ENCODE data around the gene CALB2. TPM values are rescaled to one million over a fixed set of nuclear protein-coding genes. Genes with fewer than 3 reads are reported as not detected.

Gene CALB2
- total RNA-seq, 1 donor from 2014 or later = 1.6 TPM

DNA sequence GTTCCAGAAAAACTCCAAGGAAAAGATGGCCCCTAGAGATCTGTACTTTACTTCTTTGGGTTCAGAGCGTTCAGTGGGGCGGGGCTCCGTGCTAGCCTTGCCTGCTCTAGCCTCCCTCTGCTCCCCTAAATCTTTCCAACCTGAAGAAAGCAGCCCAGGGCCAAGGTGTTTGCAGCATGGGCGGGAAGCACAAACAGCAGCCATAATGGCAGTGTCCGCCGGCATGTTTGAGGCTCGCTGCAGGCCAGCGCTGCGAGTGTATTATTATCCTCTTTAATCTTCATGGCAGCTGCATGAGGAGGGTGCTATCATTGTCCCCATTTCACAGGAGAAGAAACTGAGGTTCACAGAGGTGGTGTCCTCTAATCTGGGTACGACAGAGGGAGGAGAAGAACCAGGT is 10.4 kb downstream of the CALB2 start:
- H3K4me1 ChIP-seq = no peaks in the 10 kb centered on the region
- no peaks in the 10 kb centered on the region for H3K36me3 ChIP-seq
- no peak overlapping the region for H3K27ac ChIP-seq
- H3K9me3 ChIP-seq = no peaks in the 10 kb centered on the region
- ATAC-seq (no peak), DNase-seq (no peak)
- peaks cover 7% of the 10 kb centered on the region for H3K27me3 ChIP-seq (ENCODE audit: low read depth)
- no peak overlapping the region for H3K4me3 ChIP-seq
- intact Hi-C loops (cut with DNase I) = no loop called here
- TF ChIP-seq, protein P1, sequence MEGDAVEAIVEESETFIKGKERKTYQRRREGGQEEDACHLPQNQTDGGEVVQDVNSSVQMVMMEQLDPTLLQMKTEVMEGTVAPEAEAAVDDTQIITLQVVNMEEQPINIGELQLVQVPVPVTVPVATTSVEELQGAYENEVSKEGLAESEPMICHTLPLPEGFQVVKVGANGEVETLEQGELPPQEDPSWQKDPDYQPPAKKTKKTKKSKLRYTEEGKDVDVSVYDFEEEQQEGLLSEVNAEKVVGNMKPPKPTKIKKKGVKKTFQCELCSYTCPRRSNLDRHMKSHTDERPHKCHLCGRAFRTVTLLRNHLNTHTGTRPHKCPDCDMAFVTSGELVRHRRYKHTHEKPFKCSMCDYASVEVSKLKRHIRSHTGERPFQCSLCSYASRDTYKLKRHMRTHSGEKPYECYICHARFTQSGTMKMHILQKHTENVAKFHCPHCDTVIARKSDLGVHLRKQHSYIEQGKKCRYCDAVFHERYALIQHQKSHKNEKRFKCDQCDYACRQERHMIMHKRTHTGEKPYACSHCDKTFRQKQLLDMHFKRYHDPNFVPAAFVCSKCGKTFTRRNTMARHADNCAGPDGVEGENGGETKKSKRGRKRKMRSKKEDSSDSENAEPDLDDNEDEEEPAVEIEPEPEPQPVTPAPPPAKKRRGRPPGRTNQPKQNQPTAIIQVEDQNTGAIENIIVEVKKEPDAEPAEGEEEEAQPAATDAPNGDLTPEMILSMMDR (IDR thresholded peaks at IDR 0.05) = no peak

DNA sequence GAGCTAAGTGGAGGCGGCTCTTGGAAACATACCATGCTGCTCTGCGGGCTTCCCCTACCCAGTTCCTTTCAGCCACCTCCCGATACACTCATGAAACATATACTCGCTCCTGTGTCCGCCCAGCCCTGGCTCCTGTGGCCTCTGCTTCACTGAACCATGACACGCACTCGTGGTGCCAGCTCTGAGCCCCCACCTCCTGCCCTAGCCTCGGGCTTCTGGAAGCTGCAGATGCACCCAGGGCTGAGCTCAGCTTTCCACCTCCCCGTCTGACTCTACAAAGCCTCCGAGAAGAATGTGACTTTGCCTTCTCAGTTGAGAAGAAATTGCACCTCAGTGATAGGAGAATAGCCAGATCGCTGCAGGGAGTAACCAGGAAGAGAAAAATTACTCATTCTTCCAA is 11.0 kb downstream of the CALB2 start:
- Histone ChIP-seq H3K4me1 (no peaks in the 10 kb centered on the region), H3K4me3 (no peak overlapping the region), H3K9me3 (no peaks in the 10 kb centered on the region), H3K27ac (no peak overlapping the region), H3K36me3 (no peaks in the 10 kb centered on the region), H3K27me3 (ENCODE audit: low read depth) (peaks cover 7% of the 10 kb centered on the region)
- DNase-seq (no peak), ATAC-seq (no peak)
- TF ChIP-seq, protein P1 (IDR thresholded peaks at IDR 0.05) = no peak
- intact Hi-C loops (cut with DNase I) = no loop called here

DNA sequence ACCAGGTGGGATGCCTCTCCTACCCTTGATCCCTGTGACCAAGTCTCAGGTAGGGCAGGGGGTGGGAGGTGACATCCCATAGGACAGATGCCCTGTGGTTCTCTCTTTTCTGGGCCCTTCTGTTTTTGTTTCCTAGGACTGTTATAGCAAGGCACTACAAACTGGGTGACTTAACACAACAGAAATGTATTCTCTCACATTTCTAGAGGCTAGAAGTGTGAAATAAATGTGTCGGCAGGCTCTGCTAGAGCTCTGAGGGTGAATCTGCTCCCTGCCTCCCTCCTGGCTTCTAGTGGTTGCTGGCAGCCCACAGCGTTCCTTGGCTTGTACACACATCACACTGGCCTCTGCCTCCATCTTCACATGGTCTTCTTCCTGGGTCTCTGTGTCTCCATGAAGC is 12.7 kb downstream of the CALB2 start:
- intact Hi-C loops (cut with DNase I) = no loop called here
- no peak overlapping the region for H3K27ac ChIP-seq

DNA sequence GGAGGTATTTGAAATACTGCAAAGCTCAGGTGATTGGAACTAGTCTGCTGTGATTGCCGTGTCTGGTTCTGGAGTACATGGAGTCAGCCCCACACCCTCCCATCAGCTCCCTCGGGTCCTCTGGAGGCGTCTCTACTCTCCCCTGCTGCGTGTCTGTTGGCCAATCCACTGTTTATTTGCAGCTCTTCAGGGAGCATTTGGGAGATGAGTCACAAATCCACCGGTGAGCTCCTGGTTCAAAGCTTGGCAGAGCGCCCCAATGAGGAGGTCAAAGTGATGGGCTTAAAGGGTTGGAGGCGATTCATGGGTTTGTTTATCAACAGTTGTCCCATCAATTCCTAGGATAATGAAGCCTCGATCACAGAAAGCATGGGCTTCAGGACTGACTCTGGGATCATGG is 14.6 kb downstream of the CALB2 start:
- H3K36me3 ChIP-seq = no peaks in the 10 kb centered on the region
- ATAC-seq = no peak
- no peaks in the 10 kb centered on the region for H3K4me1 ChIP-seq
- no peak overlapping the region for H3K27ac ChIP-seq
- peaks cover 3% of the 10 kb centered on the region for H3K27me3 ChIP-seq (ENCODE audit: low read depth)
- TF ChIP-seq, protein P1 (IDR thresholded peaks at IDR 0.05) = no peak
- H3K4me3 ChIP-seq = no peak overlapping the region
- no peaks in the 10 kb centered on the region for H3K9me3 ChIP-seq
- no peak for DNase-seq
- intact Hi-C loops (cut with DNase I) = no loop called here

More for the DNA sequence above, 12.7 kb downstream of the CALB2 start:
- no peak for DNase-seq
- Histone ChIP-seq H3K9me3 (no peaks in the 10 kb centered on the region), H3K27me3 (ENCODE audit: low read depth) (peaks cover 7% of the 10 kb centered on the region), H3K4me3 (no peak overlapping the region), H3K4me1 (no peaks in the 10 kb centered on the region), H3K36me3 (no peaks in the 10 kb centered on the region)
- ATAC-seq = no peak
- TF ChIP-seq, protein P1 (IDR thresholded peaks at IDR 0.05) = no peak

DNA sequence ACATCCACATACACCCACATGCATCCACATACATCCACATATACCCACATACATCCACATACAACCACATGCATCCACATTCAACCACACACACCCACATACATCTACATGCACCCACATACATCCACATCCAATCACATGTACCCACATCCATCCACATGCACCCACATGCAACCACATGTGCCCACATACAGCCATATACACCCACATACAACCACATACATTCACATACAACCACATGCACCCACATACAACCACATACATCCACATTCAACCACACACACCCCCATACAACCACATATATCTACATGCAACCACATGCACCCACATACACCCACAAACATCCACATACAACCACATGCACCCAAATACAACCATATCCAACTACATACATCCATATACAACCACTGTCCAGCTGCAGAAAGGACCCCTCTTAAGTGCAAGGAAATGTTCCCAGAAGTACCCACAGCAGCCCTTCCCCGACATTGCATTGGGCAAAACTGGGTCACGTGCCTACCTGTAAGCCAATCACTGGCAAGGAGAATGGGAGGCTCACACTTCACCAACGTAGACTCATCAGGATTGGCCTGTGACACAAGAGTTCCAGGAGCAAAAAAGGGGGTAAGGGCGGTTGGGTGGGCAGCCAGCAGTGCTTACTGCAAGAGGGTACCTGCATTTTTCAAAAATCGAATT is 18.1 kb downstream of the CALB2 start:
- Histone ChIP-seq H3K27me3 (ENCODE audit: low read depth) (no peaks in the 10 kb centered on the region), H3K36me3 (no peaks in the 10 kb centered on the region), H3K9me3 (no peaks in the 10 kb centered on the region), H3K4me1 (no peaks in the 10 kb centered on the region), H3K27ac (no peak overlapping the region), H3K4me3 (no peak overlapping the region)
- no peak for DNase-seq
- ATAC-seq = no peak
- intact Hi-C loops (cut with DNase I) = no loop called here
- TF ChIP-seq, protein P1 (IDR thresholded peaks at IDR 0.05) = no peak

Measured in lower lobe of right lung (tissue), 2 donors.